IMR-90 (cell line): ENCODE data around the gene KLHL17. TPM values are rescaled to one million over a fixed set of nuclear protein-coding genes. Genes with fewer than 3 reads are reported as not detected.

Experiments
- ATAC-seq: fragments of 200-7000 bp; cut with Tn5 transposase; 2 replicates; pipeline ENCODE4 v1.9.1; 2020; ENCODE audit warnings: low read depth, mild to moderate bottlenecking, moderate library complexity
- BruUV-seq: library from RNA; stranded (reverse); fragments of 400-500 nt; replicated peaks from 2 replicates; lab custom pipeline; 2021; lab: Mats Ljungman, UMichigan
- CTCF ChIA-PET: fragments of 300-600 bp; formaldehyde crosslinking; extraction: SDS; loops from one replicate; lab custom pipeline; 2021; ENCODE audit warnings: antibody characterized with exemption; lab: Yijun Ruan, JAX
- POLR2A ChIA-PET: fragments of 300-600 bp; sonication (Branson Sonifier 250); formaldehyde crosslinking; loops from one replicate; lab custom pipeline; 2022; ENCODE audit warnings: antibody characterized with exemption; ENCODE audit not compliant: unreplicated experiment; lab: Charles Lee
- DNase-seq: peaks from one replicate; pipeline ENCODE4 v3.0.0; 2013
- H2AFZ ChIP-seq: replicated peaks from 2 replicates; pipeline ENCODE3; 2013; ENCODE audit warnings: low read length, mild to moderate bottlenecking; ENCODE audit not compliant: poor library complexity
- H2AK5ac ChIP-seq: 2 replicates; pipeline ENCODE4 v1.6.1; 2013; ENCODE audit warnings: low read depth, low read length, inconsistent platforms
- H2AK9ac ChIP-seq: replicated peaks from 2 replicates; pipeline ENCODE3; 2013; ENCODE audit warnings: mild to moderate bottlenecking, low read depth, low read length, moderate library complexity; ENCODE audit not compliant: poor library complexity
- H2BK120ac ChIP-seq: 2 replicates; pipeline ENCODE4 v1.6.1; 2013; ENCODE audit warnings: low read depth, low read length, inconsistent platforms
- H2BK15ac ChIP-seq: 3 replicates; pipeline ENCODE4 v1.6.1; 2013; ENCODE audit warnings: low read depth, low read length, inconsistent platforms
- H2BK20ac ChIP-seq: 2 replicates; pipeline ENCODE4 v1.6.1; 2013; ENCODE audit warnings: low read depth, mild to moderate bottlenecking, inconsistent platforms, low read length, moderate library complexity
- H2BK5ac ChIP-seq: 2 replicates; pipeline ENCODE4 v1.6.1; 2013; ENCODE audit warnings: mild to moderate bottlenecking, low read depth, low read length, inconsistent platforms; ENCODE audit not compliant: poor library complexity, severe bottlenecking
- H3K14ac ChIP-seq: replicated peaks from 2 replicates; pipeline ENCODE4 v1.6.1; 2013; ENCODE audit warnings: low read depth, low read length, inconsistent platforms
- H3K18ac ChIP-seq: 2 replicates; pipeline ENCODE4 v1.6.1; 2013; ENCODE audit warnings: low read depth, low read length, control low read depth
- H3K23ac ChIP-seq: 2 replicates; pipeline ENCODE4 v1.6.1; 2013; ENCODE audit warnings: low read depth, low read length, inconsistent platforms
- H3K27ac ChIP-seq: 2 replicates; pipeline ENCODE4 v1.5.1; 2013; ENCODE audit warnings: mild to moderate bottlenecking, control low read depth, low read length; ENCODE audit not compliant: insufficient read depth
- H3K27me3 ChIP-seq: 2 replicates; pipeline ENCODE4 v1.6.1; 2013; ENCODE audit warnings: low read length; ENCODE audit not compliant: control insufficient read depth, insufficient read depth
- H3K36me3 ChIP-seq: 2 replicates; pipeline ENCODE4 v1.6.1; 2013; ENCODE audit warnings: low read length, mixed read lengths; ENCODE audit not compliant: control insufficient read depth, insufficient read depth
- H3K4ac ChIP-seq: 2 replicates; pipeline ENCODE4 v1.6.1; 2013; ENCODE audit warnings: low read depth, low read length, inconsistent platforms
- H3K4me1 ChIP-seq: 2 replicates; pipeline ENCODE4 v1.6.1; 2013; ENCODE audit warnings: low read length, mixed read lengths; ENCODE audit not compliant: control insufficient read depth, insufficient read depth
- H3K4me2 ChIP-seq: 2 replicates; pipeline ENCODE4 v1.6.1; 2013; ENCODE audit warnings: low read depth, mild to moderate bottlenecking, control low read depth, low read length, moderate library complexity
- H3K4me3 ChIP-seq: 2 replicates; pipeline ENCODE4 v1.5.1; 2013; ENCODE audit warnings: low read depth, mild to moderate bottlenecking, control low read depth, low read length, moderate library complexity; ENCODE audit not compliant: insufficient read depth
- H3K56ac ChIP-seq: 2 replicates; pipeline ENCODE4 v1.6.1; 2013; ENCODE audit warnings: low read length, inconsistent platforms; ENCODE audit not compliant: insufficient read depth; ENCODE audit errors: extremely low read depth
- H3K79me1 ChIP-seq, 2 experiments: 2 replicates each; pipeline ENCODE4 v1.6.1; 2013; ENCODE audit warnings: low read length in 2 of 2, inconsistent platforms in 1 of 2, low read depth in 1 of 2
- H3K9ac ChIP-seq: 2 replicates; pipeline ENCODE4 v1.6.1; 2013; ENCODE audit warnings: low read depth, low read length, control low read depth
- H3K9me1 ChIP-seq: 2 replicates; pipeline ENCODE4 v1.6.1; 2013; ENCODE audit warnings: low read length, inconsistent platforms; ENCODE audit not compliant: insufficient read depth
- H3K9me3 ChIP-seq: 2 replicates; pipeline ENCODE4 v1.6.1; 2013; ENCODE audit warnings: low read length; ENCODE audit not compliant: control insufficient read depth, insufficient read depth
- H4K20me1 ChIP-seq: 2 replicates; pipeline ENCODE4 v1.6.1; 2013; ENCODE audit warnings: low read length, inconsistent platforms; ENCODE audit not compliant: insufficient read depth
- H4K5ac ChIP-seq: 2 replicates; pipeline ENCODE4 v1.6.1; 2013; ENCODE audit warnings: mild to moderate bottlenecking, low read depth, low read length, control low read depth
- H4K8ac ChIP-seq, 2 experiments: 2 replicates each; pipeline ENCODE4 v1.6.1; 2013; ENCODE audit warnings: low read depth in 2 of 2, low read length in 2 of 2, control low read depth in 1 of 2, inconsistent platforms in 1 of 2
- H4K91ac ChIP-seq: 2 replicates; pipeline ENCODE4 v1.6.1; 2013; ENCODE audit warnings: low read depth, low read length, inconsistent platforms; ENCODE audit not compliant: insufficient read depth
- BHLHE40 ChIP-seq: fragments of 150-350 bp; IDR thresholded peaks from 2 replicates; pipeline ENCODE4 v1.6.1; 2016; ENCODE audit warnings: mild to moderate bottlenecking, low read depth, low read length
- CEBPB ChIP-seq: IDR thresholded peaks from 2 replicates; pipeline ENCODE4 v1.6.1; 2012; ENCODE audit warnings: low read depth, low read length, improper control_type of control experiment
- CHD1 ChIP-seq: IDR thresholded peaks from 2 replicates; pipeline ENCODE4 v1.6.1; 2012; ENCODE audit warnings: low read depth, low read length, improper control_type of control experiment
- CTCF ChIP-seq: conservative IDR thresholded peaks from 2 replicates; pipeline ENCODE4 v1.5.1; 2012; ENCODE audit warnings: mild to moderate bottlenecking, low read depth, low read length, improper control_type of control experiment
- POLR2A ChIP-seq: IDR thresholded peaks from 2 replicates; pipeline ENCODE4 v1.6.1; 2012; ENCODE audit warnings: mild to moderate bottlenecking, low read depth, low read length
- RAD21 ChIP-seq: IDR thresholded peaks from 2 replicates; pipeline ENCODE4 v1.6.1; 2012; ENCODE audit warnings: low read length, improper control_type of control experiment
- RFX5 ChIP-seq: IDR thresholded peaks from 2 replicates; pipeline ENCODE4 v1.8.0; 2012; ENCODE audit warnings: low read depth, mild to moderate bottlenecking, low read length, moderate library complexity
- SMC3 ChIP-seq: fragments of 150-350 bp; IDR thresholded peaks from 2 replicates; pipeline ENCODE4 v1.6.1; 2016; ENCODE audit warnings: low read depth, mild to moderate bottlenecking, antibody characterized with exemption, low read length, moderate library complexity
- WGBS, 2 experiments: methylation state at CpG; one replicate each; pipeline versions ENCODE4 v1.1.5 to v1.1.7; 2013; ENCODE audit warnings: missing lambda C conversion rate in 2 of 2; ENCODE audit not compliant: insufficient read length in 1 of 2; ENCODE audit errors: extremely low coverage in 2 of 2; 5-methylcytosine and 5-hydroxymethylcytosine counted together
- dilution Hi-C: fragments of 300-500 bp; cut with HindIII; formaldehyde crosslinking; loops from one replicate; pipeline ENCODE4 v1.14.3; 2018; ENCODE audit warnings: low sequenced_read_pairs; ENCODE audit not compliant: unreplicated experiment
- in situ Hi-C: fragments of 300-500 bp; cut with MboI; formaldehyde crosslinking; loops from 3 replicates; pipeline ENCODE4 v1.14.3; 2019; ENCODE audit warnings: low sequenced_read_pairs, inconsistent platforms, mixed read lengths
- intact Hi-C: fragments of 100-400 bp; cut with micrococcal nuclease; formaldehyde crosslinking; loops from 2 replicates; pipeline ENCODE4 v1.10.0; 2022
- polyA plus RNA-seq, 3 experiments: library from polyadenylated mRNA; depleted of rRNA; stranded (reverse); fragments of >200 nt; gene quantifications; 2 replicates each; pipeline ENCODE4 v1.2.3, GENCODE V29; 2012; ENCODE audit warnings: low replicate concordance in 1 of 3
- total RNA-seq: library from RNA; depleted of rRNA; stranded (reverse); fragments of >200 nt; gene quantifications from 2 replicates; pipeline ENCODE4 v1.2.3, GENCODE V29; 2012

Gene KLHL17
- total and polyA plus RNA-seq, 2 of the 4 experiments (the other 2 are of a cell fraction) = 3.4 to 41.0 TPM

DNA sequence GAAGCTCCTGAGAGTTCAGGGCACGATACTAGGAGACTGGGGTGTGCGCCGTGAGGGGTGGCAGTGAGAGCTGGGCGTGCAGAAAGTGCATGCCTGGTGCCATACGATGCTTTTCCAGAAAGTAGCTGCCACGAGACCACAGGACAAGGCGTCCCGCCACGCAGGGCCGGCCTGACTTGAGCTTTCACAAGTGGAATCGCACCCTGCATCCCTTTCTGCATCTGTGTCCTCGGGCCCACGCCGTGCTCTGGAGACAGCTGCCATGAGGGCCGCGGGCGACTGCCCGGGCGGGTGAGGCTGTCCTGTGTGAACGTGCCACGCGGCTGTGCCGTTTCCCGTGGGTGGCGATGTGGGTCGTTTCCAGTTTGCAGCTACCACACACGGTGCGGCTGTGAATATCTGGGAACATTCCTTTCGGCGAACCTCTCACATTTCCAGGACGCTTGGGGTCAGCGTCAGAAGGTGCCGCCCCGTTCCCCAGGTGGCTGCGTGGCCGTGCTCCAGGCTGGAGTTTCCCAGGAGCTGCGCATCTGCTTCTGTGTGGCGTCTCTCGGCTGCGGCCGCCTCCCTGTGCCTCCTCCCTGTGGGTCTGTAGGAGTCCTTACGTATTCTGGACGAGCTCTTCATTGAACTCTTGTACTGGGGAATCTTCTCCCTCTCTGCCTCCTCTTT lies 22.5 kb downstream of the KLHL17 start:
- no peak overlapping the region for H3K4me2 ChIP-seq
- no peak overlapping the region for H2BK120ac ChIP-seq
- no peak overlapping the region for H3K4me3 ChIP-seq
- in situ Hi-C loops (no loop called here), intact Hi-C loops (loop anchor here (5.0 kb wide), 1 partner anchor 249 kb away; the partner anchor contains the start of genes B3GALT6 and SDF4), dilution Hi-C loops (no loop called here)
- no peak overlapping the region for H4K5ac ChIP-seq
- no peak overlapping the region for H2BK5ac ChIP-seq
- CTCF ChIA-PET = no interaction called here
- no peak overlapping the region for H4K91ac ChIP-seq
- no peak overlapping the region for H3K18ac ChIP-seq
- no peak overlapping the region for H3K56ac ChIP-seq
- H2AFZ ChIP-seq = peak overlapping the region; percentile 14
- peaks cover 5% of the 10 kb centered on the region; the same call in 1 of the 2 replicates for H3K27me3 ChIP-seq
- DNase-seq (no peak), ATAC-seq (no peak)
- H4K20me1 ChIP-seq = no peaks in the 10 kb centered on the region; the same call in 1 of the 2 replicates
- H2AK5ac ChIP-seq = no peak overlapping the region
- H3K4ac ChIP-seq = no peak overlapping the region
- H3K9me1 ChIP-seq = no peaks in the 10 kb centered on the region
- no peaks in the 10 kb centered on the region for H3K9me3 ChIP-seq
- H3K36me3 ChIP-seq = no peaks in the 10 kb centered on the region
- H3K14ac ChIP-seq = no peak overlapping the region
- TF ChIP-seq CEBPB (no peak), POLR2A (no peak; the same call in 1 of the 2 replicates), CHD1 (no peak), CTCF (no peak), BHLHE40 (no peak), RFX5 (no peak), SMC3 (no peak), RAD21 (no peak)
- no peak overlapping the region for H2AK9ac ChIP-seq
- no peak overlapping the region for H2BK20ac ChIP-seq
- 90% methylated on average over 22 of the region's 43 CpGs; no CpG with 5 or more reads in 1 of the 2 experiments for WGBS, 2 experiments
- no peak overlapping the region for H3K9ac ChIP-seq
- no peak overlapping the region for H3K27ac ChIP-seq
- no peak overlapping the region for H2BK15ac ChIP-seq
- no peaks in the 10 kb centered on the region for H3K79me1 ChIP-seq
- no TSS peak for BruUV-seq
- POLR2A ChIA-PET = no interaction called here
- no peak overlapping the region for H4K8ac ChIP-seq
- H3K23ac ChIP-seq = no peak overlapping the region
- no peaks in the 10 kb centered on the region for H3K4me1 ChIP-seq
